MM.1S (cell line): ENCODE measurements around the gene GPC3.

Experiments
- DNase-seq: peaks from one replicate; pipeline ENCODE4 v3.0.0-alpha.2; 2015
- H2AFZ ChIP-seq: fragments of 300-600 bp; sonication (generic); 2 replicates; pipeline ENCODE4 v1.6.0; 2016; ENCODE audit warnings: antibody characterized with exemption, low read length
- H3F3A ChIP-seq: fragments of 300-600 bp; sonication (generic); 2 replicates; pipeline ENCODE4 v1.6.1; 2016; ENCODE audit warnings: mild to moderate bottlenecking, antibody characterized with exemption, low read length, moderate library complexity, mixed read lengths; ENCODE audit not compliant: insufficient read depth
- H3K27ac ChIP-seq: fragments of 300-600 bp; sonication (generic); 2 replicates; pipeline ENCODE4 v1.5.1; 2016; ENCODE audit warnings: mild to moderate bottlenecking, low read length
- H3K27me3 ChIP-seq: fragments of 300-600 bp; sonication (generic); replicated peaks from 2 replicates; pipeline ENCODE4 v1.6.0; 2016; ENCODE audit warnings: low read length; ENCODE audit not compliant: insufficient read depth
- H3K36me3 ChIP-seq: fragments of 300-600 bp; sonication (generic); replicated peaks from 2 replicates; pipeline ENCODE4 v1.6.1; 2016; ENCODE audit warnings: mild to moderate bottlenecking, low read length, mixed read lengths; ENCODE audit not compliant: insufficient read depth
- H3K4me1 ChIP-seq: fragments of 300-600 bp; sonication (generic); 2 replicates; pipeline ENCODE4 v1.6.1; 2016; ENCODE audit warnings: low read length, mixed read lengths
- H3K4me2 ChIP-seq: fragments of 300-600 bp; sonication (generic); 2 replicates; pipeline ENCODE4 v1.6.0; 2016; ENCODE audit warnings: low read depth, low read length
- H3K4me3 ChIP-seq: fragments of 300-600 bp; sonication (generic); 2 replicates; pipeline ENCODE4 v1.5.1; 2016; ENCODE audit warnings: low read length, mixed read lengths
- H3K79me2 ChIP-seq: fragments of 300-600 bp; sonication (generic); 2 replicates; pipeline ENCODE4 v1.6.1; 2016; ENCODE audit warnings: mixed run types, low read length, mixed read lengths
- H3K9ac ChIP-seq: fragments of 300-600 bp; sonication (generic); 2 replicates; pipeline ENCODE4 v1.6.1; 2016; ENCODE audit warnings: low read length, mixed read lengths
- H3K9me2 ChIP-seq: fragments of 300-600 bp; sonication (generic); replicated peaks from 2 replicates; pipeline ENCODE4 v1.6.1; 2016; ENCODE audit warnings: mild to moderate bottlenecking, low read length, mixed read lengths; ENCODE audit not compliant: insufficient read depth
- H3K9me3 ChIP-seq: fragments of 300-600 bp; sonication (generic); replicated peaks from 2 replicates; pipeline ENCODE4 v1.6.1; 2016; ENCODE audit warnings: mild to moderate bottlenecking, low read length, mixed read lengths; ENCODE audit not compliant: insufficient read depth
- H4K20me1 ChIP-seq: fragments of 300-600 bp; sonication (generic); 2 replicates; pipeline ENCODE4 v1.6.1; 2016; ENCODE audit warnings: mild to moderate bottlenecking, low read length, moderate library complexity, mixed read lengths; ENCODE audit not compliant: insufficient read depth
- CTCF ChIP-seq: fragments of 300-600 bp; sonication (generic); IDR thresholded peaks from 2 replicates; pipeline ENCODE4 v1.5.1; 2016; ENCODE audit warnings: antibody characterized with exemption, low read length, mixed read lengths
- EZH2 ChIP-seq: fragments of 300-600 bp; sonication (generic); optimal IDR thresholded peaks from 2 replicates; pipeline ENCODE3; 2017; ENCODE audit warnings: low read depth, mild to moderate bottlenecking, antibody characterized with exemption, low read length, mixed read lengths
- EZH2phosphoT487 ChIP-seq: fragments of 300-600 bp; sonication (generic); IDR thresholded peaks from 2 replicates; pipeline ENCODE4 v1.6.1; 2018; ENCODE audit warnings: antibody characterized with exemption, low read length

Gene GPC3

GRCh38 chrX:133674726-133675470 lies 310.5 kb downstream of the GPC3 start:
- TF ChIP-seq CTCF (no peak), EZH2phosphoT487 (no peak), EZH2 (no peak)
- Histone ChIP-seq H3K4me3 (no peak overlapping the region), H3F3A (no peaks in the 10 kb centered on the region), H3K27me3 (no peaks in the 10 kb centered on the region), H3K27ac (no peak overlapping the region), H3K9me3 (no peaks in the 10 kb centered on the region), H3K36me3 (no peaks in the 10 kb centered on the region), H4K20me1 (no peaks in the 10 kb centered on the region), H3K9me2 (no peaks in the 10 kb centered on the region), H3K79me2 (no peaks in the 10 kb centered on the region), H3K9ac (no peak overlapping the region), H3K4me1 (no peaks in the 10 kb centered on the region), H3K4me2 (no peak overlapping the region), H2AFZ (no peak overlapping the region)
- no peak for DNase-seq

GRCh38 chrX:133670383-133670782 lies 315.0 kb downstream of the GPC3 start:
- peaks cover 9% of the 10 kb centered on the region for H3K4me1 ChIP-seq
- no peak overlapping the region for H3K27ac ChIP-seq

GRCh38 chrX:133669214-133669613 lies 316.2 kb downstream of the GPC3 start:
- H3K27ac ChIP-seq, result no peak overlapping the region
- H3K36me3 ChIP-seq, result no peaks in the 10 kb centered on the region
- H3K9ac ChIP-seq, result no peak overlapping the region
- no peaks in the 10 kb centered on the region for H4K20me1 ChIP-seq
- no peak overlapping the region for H2AFZ ChIP-seq
- H3K9me2 ChIP-seq, result no peaks in the 10 kb centered on the region
- H3K27me3 ChIP-seq, result no peaks in the 10 kb centered on the region
- H3K4me2 ChIP-seq, result no peak overlapping the region
- no peaks in the 10 kb centered on the region for H3K79me2 ChIP-seq
- H3F3A ChIP-seq, result no peaks in the 10 kb centered on the region
- DNase-seq, result no peak
- H3K9me3 ChIP-seq, result no peaks in the 10 kb centered on the region
- H3K4me1 ChIP-seq, result peaks cover 9% of the 10 kb centered on the region
- H3K4me3 ChIP-seq, result no peak overlapping the region
- TF ChIP-seq EZH2 (no peak), EZH2phosphoT487 (no peak), CTCF (no peak)

More at GRCh38 chrX:133670383-133670782, 315.0 kb downstream of the GPC3 start:
- H3F3A ChIP-seq, result no peaks in the 10 kb centered on the region
- no peaks in the 10 kb centered on the region for H3K27me3 ChIP-seq
- no peaks in the 10 kb centered on the region for H3K36me3 ChIP-seq
- peak; percentile 54 for DNase-seq
- H2AFZ ChIP-seq, result no peak overlapping the region
- no peak overlapping the region for H3K9ac ChIP-seq
- H3K79me2 ChIP-seq, result no peaks in the 10 kb centered on the region
- no peaks in the 10 kb centered on the region for H3K9me3 ChIP-seq
- H3K4me3 ChIP-seq, result no peak overlapping the region
- H3K4me2 ChIP-seq, result no peak overlapping the region
- H4K20me1 ChIP-seq, result no peaks in the 10 kb centered on the region
- no peaks in the 10 kb centered on the region for H3K9me2 ChIP-seq
- TF ChIP-seq EZH2 (no peak), EZH2phosphoT487 (no peak), CTCF (peak; percentile 76)
